Lung microvascular endothelial cell (primary cell): ENCODE results near the gene SLC4A3. TPM values are rescaled to one million over a fixed set of nuclear protein-coding genes. Genes with fewer than 3 reads are reported as not detected.
A peak's percentile ranks its signal among the peaks of the same experiment; 100 is the strongest.
"Not testable (repeated sequence)": the region's sequence is repeated elsewhere in the genome, so short reads cannot be mapped to it uniquely, and the experiment has no call there.

Experiments used
- DNase-seq, 2 donors: peaks; one replicate each; pipeline versions ENCODE4 v3.0.0 to v3.0.0-alpha.2; 2010; ENCODE audit warnings: low read depth in 2 of 2
- total RNA-seq: library from RNA; depleted of rRNA; stranded (reverse); fragments of >200 nt; gene quantifications from 2 replicates; pipeline ENCODE4 v1.2.1, GENCODE V29; 2014

SLC4A3 gene
- total RNA-seq, 1 donor from 2014 or later, result under 0.01 TPM

DNA sequence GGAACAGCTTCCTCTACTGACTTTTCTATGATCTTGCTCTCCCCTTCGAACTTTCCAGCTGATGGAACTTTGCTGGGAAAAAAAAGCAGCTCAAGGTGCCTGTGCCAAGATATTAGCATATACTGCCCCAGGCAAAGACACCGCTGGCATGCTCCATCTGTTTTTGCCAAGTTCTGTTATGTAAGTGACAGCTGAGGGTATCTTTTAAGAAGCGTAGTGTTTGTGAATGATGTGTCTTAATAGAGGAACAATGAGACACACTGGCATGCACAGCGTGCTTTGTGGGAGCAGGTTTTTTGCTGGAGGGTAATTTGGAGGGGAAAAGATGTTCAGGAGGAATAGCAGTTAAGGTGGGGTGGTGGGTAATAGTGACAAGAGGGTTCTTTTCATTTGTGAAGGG lies 47.8 kb downstream of the SLC4A3 start:
- no peak for DNase-seq

DNA sequence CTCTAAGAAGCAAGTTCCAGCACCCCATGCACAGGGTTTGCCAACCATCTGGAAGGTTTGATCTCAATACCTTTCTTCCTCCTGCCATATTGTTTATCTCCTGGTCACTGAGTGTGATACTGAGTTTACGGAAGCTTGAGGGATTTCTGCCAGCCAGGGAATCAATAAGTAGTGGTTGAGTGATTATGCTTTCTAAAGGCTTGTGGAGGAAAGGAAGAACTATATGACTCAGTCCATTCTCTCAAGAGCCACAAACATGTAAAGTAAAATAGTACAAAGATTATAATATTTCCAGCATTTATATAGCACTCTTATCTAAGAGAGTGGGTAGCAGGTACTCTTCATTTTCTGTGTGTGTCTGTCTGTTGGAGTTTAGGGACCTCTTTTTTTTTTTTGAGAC lies 49.2 kb downstream of the SLC4A3 start:
- DNase-seq, result no peak

GRCh38 chr2:219679041-219679440 lies 51.6 kb downstream of the SLC4A3 start:
- DNase-seq, result no peak

DNA sequence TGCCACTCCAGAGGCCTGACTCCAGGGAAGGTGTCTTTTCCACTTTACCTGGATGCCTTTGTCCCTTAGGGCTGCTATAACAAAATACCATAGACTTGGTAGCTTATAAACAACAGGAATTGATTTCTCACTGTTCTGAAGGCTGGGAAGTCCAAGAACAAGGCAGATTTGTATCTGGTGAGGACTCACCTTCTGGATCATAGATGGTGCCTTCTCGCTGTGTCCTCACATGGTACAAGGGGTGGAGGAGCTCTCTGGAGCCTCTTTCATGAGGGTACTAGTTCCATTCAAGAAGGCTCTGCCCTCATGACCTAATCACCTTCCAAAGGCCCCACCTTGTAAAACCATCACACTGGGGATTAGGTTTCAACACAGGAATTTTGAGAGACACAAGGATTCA lies 52.1 kb downstream of the SLC4A3 start:
- no peak for DNase-seq

DNA sequence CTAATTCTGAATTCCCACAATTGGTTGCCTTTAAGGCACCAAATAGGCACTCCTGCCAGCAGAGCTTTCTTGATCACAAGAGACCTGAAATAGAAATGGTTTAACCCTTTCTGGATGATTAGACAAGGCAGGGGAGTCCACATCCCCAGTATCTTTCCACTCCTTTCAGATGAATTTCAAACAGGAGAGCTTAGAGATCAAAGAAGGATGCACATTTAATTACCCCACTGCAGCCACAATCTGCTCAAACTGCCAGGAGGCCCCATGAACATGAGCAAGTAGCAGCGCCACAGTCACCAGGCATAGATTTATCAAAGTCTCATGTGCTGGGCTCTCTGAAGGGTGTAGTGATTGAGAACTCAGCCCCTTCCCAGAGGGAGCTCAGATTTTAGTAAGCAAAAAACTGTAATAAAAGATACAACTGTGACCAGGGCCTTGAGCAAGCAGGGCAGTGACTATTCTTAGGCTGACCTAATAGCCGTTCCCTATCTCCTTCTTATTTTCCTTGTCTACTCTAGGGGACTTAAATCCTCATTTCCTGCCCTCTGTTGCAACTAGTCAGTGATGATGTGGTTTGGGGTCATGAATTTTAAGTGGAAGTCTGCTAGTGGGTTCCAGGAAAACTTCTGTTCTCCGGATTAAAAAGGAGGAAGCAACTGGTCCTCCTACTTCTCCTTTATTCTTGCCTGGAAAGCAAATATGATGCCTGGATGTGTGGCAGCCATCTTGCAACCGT lies 53.7 kb downstream of the SLC4A3 start:
- DNase-seq, result no peak

GRCh38 chr2:219681694-219682300 lies 54.4 kb downstream of the SLC4A3 start:
- no peak for DNase-seq

- DNase-seq, result not testable (repeated sequence)
Observed at GRCh38 chr2:219683474-219683873, 56.0 kb downstream of the SLC4A3 start.

GRCh38 chr2:219684721-219685689 lies 57.6 kb downstream of the SLC4A3 start:
- no peak for DNase-seq

DNA sequence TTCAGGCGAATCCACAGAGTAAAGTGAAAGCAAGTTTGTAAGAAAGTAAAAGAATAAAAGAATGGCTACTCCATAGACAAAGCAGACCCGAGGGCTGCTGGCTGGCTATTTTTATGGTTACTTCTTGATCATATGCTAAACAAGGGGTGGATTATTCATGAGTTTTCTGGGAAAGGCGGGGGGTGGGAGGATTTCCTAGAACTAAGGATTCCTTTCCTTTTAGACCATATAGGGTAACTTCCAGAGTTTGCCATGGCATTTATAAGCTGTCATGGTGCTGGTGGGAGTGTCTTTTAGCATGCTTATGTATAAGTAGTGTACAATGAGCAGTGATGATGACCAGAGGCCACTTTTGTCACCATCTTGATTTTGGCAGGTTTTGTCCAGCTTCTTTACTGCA lies 59.8 kb downstream of the SLC4A3 start:
- no peak for DNase-seq

DNA sequence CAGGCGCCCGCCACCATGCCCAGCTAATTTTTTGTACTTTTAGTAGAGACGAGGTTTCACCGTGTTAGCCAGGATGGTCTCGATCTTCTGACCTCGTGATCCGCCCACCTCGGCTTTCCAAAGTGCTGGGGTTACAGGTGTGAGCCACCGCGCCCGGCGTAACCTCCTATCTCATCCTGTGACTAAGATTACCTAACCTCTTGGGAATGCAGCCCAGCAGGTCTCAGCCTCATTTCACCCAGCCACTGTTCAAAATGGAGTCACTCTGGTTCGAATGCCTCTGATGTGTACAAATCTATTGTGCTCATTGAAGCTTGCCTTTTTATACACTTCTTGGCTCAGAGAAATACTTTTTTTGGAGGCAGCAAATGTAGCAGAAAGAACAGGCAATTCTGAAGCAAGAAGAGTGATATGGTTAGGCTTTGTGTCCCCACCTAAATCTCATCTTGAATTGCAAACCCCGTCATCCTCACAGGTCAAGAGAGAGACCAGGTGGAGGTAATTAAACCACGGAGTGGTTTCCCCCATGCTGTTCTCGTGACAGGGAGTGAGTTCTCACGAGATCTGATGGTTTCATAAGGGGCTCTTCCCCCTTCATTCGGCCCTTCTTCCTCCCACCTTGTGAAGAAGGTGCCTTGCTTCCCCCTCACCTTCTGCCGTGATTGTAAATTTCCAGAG lies 60.6 kb downstream of the SLC4A3 start:
- no peak for DNase-seq

DNA sequence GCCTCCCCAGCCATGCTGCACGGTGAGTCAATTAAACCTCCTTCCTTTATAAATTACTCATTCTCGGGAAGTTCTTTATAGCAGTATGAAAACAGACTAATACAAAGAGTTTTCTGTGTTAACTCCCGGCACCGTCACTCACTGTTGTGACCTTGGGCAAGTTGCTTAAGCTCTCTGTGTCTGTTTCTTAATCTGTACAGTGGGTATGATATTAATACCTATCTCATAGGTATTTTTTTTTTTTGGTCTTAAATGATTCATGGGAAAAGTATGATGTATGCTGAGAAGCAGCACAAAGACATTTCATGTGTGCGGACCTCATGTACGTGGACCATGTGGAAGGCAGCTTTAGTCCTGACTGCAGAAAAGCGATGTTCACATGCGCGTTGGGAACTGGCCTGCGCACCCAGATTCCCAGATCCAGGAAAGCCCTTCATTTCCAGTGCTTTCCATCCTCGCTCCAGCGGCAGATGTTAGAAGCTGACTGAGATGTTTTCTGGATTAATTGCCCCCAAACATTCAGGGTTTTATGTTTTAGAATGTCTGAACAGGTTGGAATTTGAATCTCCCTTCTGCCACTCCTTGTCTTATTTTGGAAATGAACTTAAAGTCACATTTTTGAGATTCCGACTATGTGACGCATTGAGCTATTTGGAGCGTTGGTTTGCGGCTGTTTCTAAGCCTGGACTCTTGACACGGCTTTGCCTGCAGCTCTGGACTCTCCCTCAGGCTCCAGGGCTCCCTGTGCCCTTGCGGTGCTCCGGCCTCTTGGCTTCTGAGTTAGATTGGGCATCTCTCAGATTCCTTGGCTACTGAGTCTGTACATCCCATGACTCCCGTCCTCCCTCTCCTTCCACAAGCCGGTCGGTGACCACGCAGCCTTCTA lies 61.4 kb downstream of the SLC4A3 start:
- DNase-seq, result peak in 1 of 2 donors; percentile 15

- peak; percentile 61 to 64 for DNase-seq
Observed at GRCh38 chr2:219689676-219690628, 62.5 kb downstream of the SLC4A3 start.

DNA sequence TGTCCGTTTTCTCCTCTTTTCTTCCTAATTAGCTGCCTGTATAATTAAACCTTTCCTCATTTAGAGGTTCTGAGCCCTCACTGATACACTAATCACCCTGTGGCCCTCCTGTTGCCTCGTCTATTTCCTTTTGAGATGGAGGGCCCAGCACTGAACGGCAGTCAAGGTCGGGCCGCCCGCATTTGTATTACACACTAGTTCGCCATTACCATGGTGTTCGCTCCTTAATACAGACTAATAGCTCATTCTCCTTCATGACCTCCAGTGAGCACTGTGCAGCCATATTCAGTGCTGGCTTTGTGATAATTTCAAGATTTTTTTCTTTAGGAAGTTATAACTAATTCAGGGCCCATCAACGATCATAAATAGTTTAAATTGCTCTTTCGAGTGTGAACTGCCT lies 64.1 kb downstream of the SLC4A3 start:
- no peak for DNase-seq

Other genes with a start within 250 kb of the SLC4A3 start
- gene DNPEP, start 239.7 kb upstream of the SLC4A3 start, total RNA-seq, result 38.4 and 52.2 TPM in 2 replicates
- gene DES, start 209.3 kb upstream of the SLC4A3 start, total RNA-seq, result 0.20 TPM in 1 of 2 replicates, not detected in the other
- gene SPEG, start 192.8 kb upstream of the SLC4A3 start, total RNA-seq, result under 0.01 TPM in 2 replicates
- 21.1 and 22.2 TPM in 2 replicates for gene GMPPA, start 128.7 kb upstream of the SLC4A3 start, total RNA-seq
- not detected in 2 replicates for gene ASIC4, start 113.1 kb upstream of the SLC4A3 start, total RNA-seq
- gene CHPF, start 83.8 kb upstream of the SLC4A3 start, total RNA-seq, result 0.40 and 0.44 TPM in 2 replicates
- gene TMEM198, start 83.6 kb upstream of the SLC4A3 start, total RNA-seq, result not detected in 2 replicates
- gene OBSL1, start 56.1 kb upstream of the SLC4A3 start, total RNA-seq, result 13.9 and 28.6 TPM in 2 replicates
- not detected in 2 replicates for gene INHA, start 55.3 kb upstream of the SLC4A3 start, total RNA-seq
- gene STK11IP, start 29.8 kb upstream of the SLC4A3 start, total RNA-seq, result 8.1 and 8.7 TPM in 2 replicates